SH-SY5Y (cell line): Measurements from ENCODE around the gene TEX36.

Experiments
- GATA2 ChIP-seq: IDR thresholded peaks from 2 replicates; pipeline ENCODE4 v1.6.1; 2011; ENCODE audit warnings: mild to moderate bottlenecking, low read depth, low read length
- GATA3 ChIP-seq: IDR thresholded peaks from 2 replicates; pipeline ENCODE4 v1.6.1; 2011; ENCODE audit warnings: low read depth, mild to moderate bottlenecking, low read length, moderate library complexity

- no peak for TF ChIP-seq GATA3
- TF ChIP-seq GATA2, result no peak
Observed at GRCh38 chr10:125700355-125700911, 17.5 kb upstream of the TEX36 start.
